Natural killer cell treated with Interleukin-12 subunit alpha and Interleukin-12 subunit beta and Interleukin-15 and Interleukin-18, amount 100 ng/mL, for 72 hours (primary cell): Measurements from ENCODE around the gene CASP10. TPM values are rescaled to one million over a fixed set of nuclear protein-coding genes. Genes with fewer than 3 reads are reported as not detected.
"Not testable (repeated sequence)": the region's sequence is repeated elsewhere in the genome, so short reads cannot be mapped to it uniquely, and the experiment has no call there.

Experiments used
- ATAC-seq, 2 donors: fragments of 150-1000 bp; cut with Tn5 transposase in 1 of 2; sonication (Bioruptor Pico), chemical (Tn5 transposase) in 1 of 2; 2 replicates each; pipeline ENCODE4 v1.10.0; 2021
- DNase-seq: peaks from one replicate; pipeline ENCODE4 v3.0.0; 2022; ENCODE audit warnings: low spot score
- H3K27ac Mint-ChIP-seq, 2 donors: 1 replicate in 1 of 2; 2 replicates in 1 of 2; pipeline ENCODE4 v1.8.0; 2022; ENCODE audit warnings: mixed read lengths in 2 of 2, mild to moderate bottlenecking in 1 of 2, moderate library complexity in 1 of 2
- H3K27me3 Mint-ChIP-seq, 2 donors: 1 replicate in 1 of 2; 2 replicates in 1 of 2; pipeline ENCODE4 v1.8.0; 2022; ENCODE audit warnings: mixed read lengths in 2 of 2
- H3K36me3 Mint-ChIP-seq: one replicate; pipeline ENCODE4 v1.8.0; 2022; ENCODE audit warnings: mixed read lengths
- H3K4me1 Mint-ChIP-seq, 2 donors: 1 replicate in 1 of 2; 2 replicates in 1 of 2; pipeline ENCODE4 v1.8.0; 2022; ENCODE audit warnings: low read depth in 2 of 2, mixed read lengths in 2 of 2, mild to moderate bottlenecking in 1 of 2
- H3K4me3 Mint-ChIP-seq: one replicate; pipeline ENCODE4 v1.8.0; 2022; ENCODE audit warnings: mixed read lengths
- H3K9me3 Mint-ChIP-seq: 2 replicates; pipeline ENCODE4 v1.8.0; 2022; ENCODE audit warnings: mixed read lengths
- total RNA-seq, 2 donors: library from RNA; stranded (reverse); gene quantifications; one replicate each; pipeline ENCODE4 v1.2.3, GENCODE V29; 2022

Gene CASP10
- total RNA-seq, 2 donors from 2014 or later, result 17.5 to 23.0 TPM

- peak overlapping the region; percentile 57 for H3K4me3 Mint-ChIP-seq
- H3K27ac Mint-ChIP-seq, result peak overlapping the region; percentile 95 to 98
- no peaks in the 10 kb centered on the region for H3K27me3 Mint-ChIP-seq
- DNase-seq (no peak), ATAC-seq (no peak)
- peaks cover 44 to 55% of the 10 kb centered on the region in 2 donors for H3K4me1 Mint-ChIP-seq
- H3K36me3 Mint-ChIP-seq, result peaks cover 34% of the 10 kb centered on the region
- H3K9me3 Mint-ChIP-seq, result no peaks in the 10 kb centered on the region
Observed at GRCh38 chr2:201237486-201238123, 54.7 kb downstream of the CASP10 start.

DNA sequence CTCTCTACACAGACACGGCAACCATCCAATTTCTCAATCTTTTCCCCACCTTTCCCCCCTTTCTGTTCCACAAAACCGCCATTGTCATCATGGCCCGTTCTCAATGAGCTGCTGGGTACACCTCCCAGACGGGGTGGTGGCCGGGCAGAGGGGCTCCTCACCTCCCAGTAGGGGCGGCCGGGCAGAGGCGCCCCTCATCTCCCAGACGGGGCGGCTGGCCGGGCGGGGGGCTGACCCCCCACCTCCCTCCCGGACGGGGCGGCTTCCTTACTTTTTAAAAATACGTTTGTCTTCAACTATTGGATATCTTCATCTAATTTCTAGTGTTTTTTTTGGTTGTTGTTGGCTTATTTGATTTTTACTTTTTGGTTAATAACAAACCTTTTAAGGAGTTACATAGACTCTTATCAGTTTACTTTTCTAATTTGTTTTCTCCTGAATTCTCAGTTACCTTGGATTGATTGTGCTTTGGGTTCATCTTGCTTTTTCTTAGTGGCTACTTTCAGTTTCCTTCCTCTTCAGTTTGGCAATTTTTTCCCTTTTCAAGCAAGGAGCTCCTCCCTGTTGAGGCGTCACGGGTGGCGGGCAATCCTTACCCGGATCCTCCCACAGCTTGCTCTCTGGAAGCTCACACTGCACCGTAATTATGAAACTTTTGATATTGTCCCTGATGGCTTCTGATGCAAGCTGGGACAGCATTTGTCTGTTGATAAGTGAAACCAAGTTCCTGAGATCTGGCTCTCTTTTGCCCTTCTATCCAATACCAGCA, 56.4 kb downstream of the CASP10 start:
- peak overlapping the region; percentile 55 for H3K4me3 Mint-ChIP-seq
- peak; percentile 29 to 80 for ATAC-seq

GRCh38 chr2:201242571-201243277, 59.8 kb downstream of the CASP10 start:
- H3K4me1 Mint-ChIP-seq, result peaks cover 19 to 28% of the 10 kb centered on the region in 2 donors
- ATAC-seq (no peak), DNase-seq (no peak)
- no peak overlapping the region for H3K4me3 Mint-ChIP-seq
- H3K9me3 Mint-ChIP-seq, result no peaks in the 10 kb centered on the region
- H3K36me3 Mint-ChIP-seq, result peaks cover 31% of the 10 kb centered on the region
- H3K27me3 Mint-ChIP-seq, result no peaks in the 10 kb centered on the region
- H3K27ac Mint-ChIP-seq, result no peak overlapping the region

More for the DNA sequence above, 56.4 kb downstream of the CASP10 start:
- Mint-ChIP-seq H3K4me1 (peaks cover 32 to 45% of the 10 kb centered on the region in 2 donors), H3K27ac (peak overlapping the region; percentile 62 to 94), H3K36me3 (peaks cover 34% of the 10 kb centered on the region)
- not testable (repeated sequence) for H3K27me3 Mint-ChIP-seq, DNase-seq, H3K9me3 Mint-ChIP-seq

GRCh38 chr2:201244829-201245228, 61.9 kb downstream of the CASP10 start:
- no peak for DNase-seq
- Mint-ChIP-seq H3K27ac (peak overlapping the region in 1 of 2 donors; percentile 60), H3K4me3 (no peak overlapping the region), H3K27me3 (no peaks in the 10 kb centered on the region), H3K4me1 (peaks cover 13 to 23% of the 10 kb centered on the region in 2 donors), H3K9me3 (no peaks in the 10 kb centered on the region), H3K36me3 (peaks cover 22% of the 10 kb centered on the region)
- ATAC-seq, result no peak

DNA sequence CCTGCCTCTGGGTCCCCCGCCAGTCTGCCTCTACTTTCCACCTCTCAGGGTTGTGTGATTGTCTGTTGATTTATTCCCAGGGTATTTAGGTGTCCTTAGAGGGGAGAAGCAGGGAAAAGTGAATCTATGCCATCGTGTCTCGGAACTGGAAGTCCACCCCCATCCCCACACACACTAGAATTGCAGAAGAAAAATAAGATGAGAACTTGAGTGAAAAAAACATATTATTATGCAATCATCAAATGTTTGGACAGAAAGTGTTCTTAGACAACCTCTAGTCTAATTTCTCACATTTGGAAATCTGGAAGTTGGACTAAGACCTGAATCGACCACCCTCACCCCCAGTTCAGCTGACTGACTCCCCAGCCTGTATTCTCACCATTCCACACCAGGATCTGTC, 63.3 kb downstream of the CASP10 start:
- Mint-ChIP-seq H3K27me3 (no peaks in the 10 kb centered on the region), H3K4me1 (peaks cover 16 to 28% of the 10 kb centered on the region in 2 donors), H3K9me3 (peaks cover 6% of the 10 kb centered on the region), H3K36me3 (peaks cover 14% of the 10 kb centered on the region), H3K27ac (peak overlapping the region in 1 of 2 donors; percentile 60), H3K4me3 (no peak overlapping the region)
- DNase-seq, result no peak
- no peak for ATAC-seq

DNA sequence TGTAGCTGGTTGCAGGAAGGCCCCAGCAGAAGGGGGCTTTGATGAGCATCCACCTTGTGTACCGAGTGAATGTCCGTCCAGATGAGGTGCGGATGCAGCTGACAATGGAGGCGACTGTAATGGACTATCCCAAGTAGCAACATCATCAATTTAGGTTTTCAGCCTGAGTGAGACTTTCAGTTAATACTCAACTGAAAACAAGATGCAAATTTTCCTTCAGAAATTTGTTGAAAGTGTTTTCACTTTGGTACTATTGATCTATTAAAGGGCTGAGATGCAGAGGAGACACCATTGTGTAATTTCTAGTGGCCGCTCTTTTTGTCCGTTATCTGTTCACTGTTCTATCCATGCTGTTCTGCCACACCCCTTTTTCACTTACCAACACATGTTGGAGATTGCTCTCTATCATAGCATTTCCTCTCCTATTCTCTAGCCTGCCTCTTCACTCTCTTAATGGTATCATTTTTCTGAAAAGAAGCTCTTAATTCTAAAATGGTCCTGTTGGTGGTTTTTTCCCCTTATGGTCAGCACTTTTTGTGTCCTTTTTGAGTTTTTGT, 65.4 kb downstream of the CASP10 start:
- ATAC-seq, result no peak

DNA sequence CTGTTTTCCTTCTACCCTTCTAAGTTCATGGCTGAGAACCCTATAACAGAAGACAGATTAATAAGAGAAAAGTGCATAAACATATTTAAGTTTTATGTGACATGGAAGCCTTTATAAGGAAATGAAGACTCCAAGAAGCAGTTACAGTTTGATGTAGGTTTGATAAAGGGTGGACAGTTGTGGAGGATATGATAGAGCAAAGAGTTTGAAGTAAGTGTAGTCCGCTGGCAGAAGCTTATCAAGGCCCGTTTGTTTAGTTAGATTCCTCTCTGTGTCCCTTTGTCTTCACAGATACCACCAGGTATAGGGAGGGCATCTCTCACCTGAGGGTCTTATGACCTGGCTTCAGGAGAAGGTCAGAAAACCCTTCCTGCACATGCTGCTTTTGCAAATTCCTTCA, 66.9 kb downstream of the CASP10 start:
- peaks cover 6% of the 10 kb centered on the region for H3K9me3 Mint-ChIP-seq
- peak overlapping the region; percentile 37 to 55 for H3K27ac Mint-ChIP-seq
- H3K4me1 Mint-ChIP-seq, result peaks cover 39 to 54% of the 10 kb centered on the region in 2 donors
- DNase-seq, result no peak
- no peak for ATAC-seq
- peak overlapping the region; percentile 29 for H3K4me3 Mint-ChIP-seq
- peaks cover 9% of the 10 kb centered on the region for H3K36me3 Mint-ChIP-seq
- H3K27me3 Mint-ChIP-seq, result no peaks in the 10 kb centered on the region

More for the DNA sequence above, 65.4 kb downstream of the CASP10 start:
- peaks cover 30 to 45% of the 10 kb centered on the region in 2 donors for H3K4me1 Mint-ChIP-seq
- H3K27ac Mint-ChIP-seq, result peak overlapping the region in 1 of 2 donors; percentile 3
- no peak for DNase-seq
- no peaks in the 10 kb centered on the region for H3K27me3 Mint-ChIP-seq
- H3K4me3 Mint-ChIP-seq, result no peak overlapping the region
- H3K36me3 Mint-ChIP-seq, result peaks cover 9% of the 10 kb centered on the region
- peaks cover 6% of the 10 kb centered on the region for H3K9me3 Mint-ChIP-seq

DNA sequence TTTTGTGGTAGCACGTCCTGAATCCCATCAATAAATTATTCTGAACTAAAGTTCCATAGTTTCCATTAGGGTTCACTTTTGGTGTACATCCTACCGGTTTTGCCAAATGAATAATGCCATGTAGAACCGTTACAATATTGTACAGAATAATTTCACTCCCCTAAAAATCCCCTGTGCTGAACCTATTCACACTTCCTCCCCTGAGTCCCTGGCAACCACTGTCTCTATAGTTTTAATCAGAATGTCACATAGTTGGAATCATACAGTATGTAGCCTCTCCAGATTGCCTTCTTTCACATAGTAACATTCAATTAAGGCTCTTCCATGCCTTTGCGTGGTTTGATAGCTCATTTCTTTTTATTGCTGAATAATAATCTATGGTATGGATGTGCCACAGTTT, 67.8 kb downstream of the CASP10 start:
- peaks cover 6% of the 10 kb centered on the region for H3K9me3 Mint-ChIP-seq
- H3K27ac Mint-ChIP-seq, result peak overlapping the region; percentile 30 to 55
- ATAC-seq (no peak), DNase-seq (no peak)
- H3K4me1 Mint-ChIP-seq, result peaks cover 44 to 54% of the 10 kb centered on the region in 2 donors
- no peak overlapping the region for H3K4me3 Mint-ChIP-seq
- peaks cover 9% of the 10 kb centered on the region for H3K36me3 Mint-ChIP-seq
- no peaks in the 10 kb centered on the region for H3K27me3 Mint-ChIP-seq

GRCh38 chr2:201254081-201254730, 71.3 kb downstream of the CASP10 start:
- Mint-ChIP-seq H3K4me1 (peaks cover 60 to 73% of the 10 kb centered on the region in 2 donors), H3K27me3 (no peaks in the 10 kb centered on the region), H3K9me3 (peaks cover 6% of the 10 kb centered on the region), H3K27ac (peak overlapping the region; percentile 86 to 95), H3K36me3 (peaks cover 9% of the 10 kb centered on the region), H3K4me3 (peak overlapping the region; percentile 68)
- ATAC-seq (peak; percentile 7 to 17), DNase-seq (no peak)

- ATAC-seq, result no peak
- peaks cover 4% of the 10 kb centered on the region for H3K9me3 Mint-ChIP-seq
- DNase-seq, result no peak
- no peaks in the 10 kb centered on the region for H3K36me3 Mint-ChIP-seq
- H3K27ac Mint-ChIP-seq, result peak overlapping the region; percentile 86 to 95
- H3K4me1 Mint-ChIP-seq, result peaks cover 61 to 75% of the 10 kb centered on the region in 2 donors
- H3K27me3 Mint-ChIP-seq, result no peaks in the 10 kb centered on the region
- no peak overlapping the region for H3K4me3 Mint-ChIP-seq
Observed at GRCh38 chr2:201255408-201256033, 72.6 kb downstream of the CASP10 start.

DNA sequence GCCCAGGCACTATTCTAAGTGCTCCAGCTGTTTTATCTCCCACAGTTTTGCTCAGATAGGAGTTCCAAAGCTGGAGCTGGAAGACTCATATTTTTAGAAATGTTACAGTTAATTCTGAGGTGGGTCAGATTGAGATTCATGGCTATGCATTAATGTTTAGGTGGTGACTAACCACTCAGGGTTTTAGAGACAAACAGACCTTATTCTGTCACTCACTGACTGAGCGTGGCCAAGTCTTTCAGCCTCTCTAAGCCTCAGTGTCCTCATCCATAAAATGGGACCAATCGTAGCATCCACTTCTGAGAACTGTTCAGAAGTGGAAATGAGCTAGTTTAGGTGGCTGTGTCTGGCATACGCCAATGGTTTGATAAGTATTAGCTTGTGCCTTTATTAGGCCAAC, 73.1 kb downstream of the CASP10 start:
- no peaks in the 10 kb centered on the region for H3K9me3 Mint-ChIP-seq
- H3K27me3 Mint-ChIP-seq, result no peaks in the 10 kb centered on the region
- H3K4me1 Mint-ChIP-seq, result peaks cover 58 to 73% of the 10 kb centered on the region in 2 donors
- DNase-seq (no peak), ATAC-seq (no peak)
- no peaks in the 10 kb centered on the region for H3K36me3 Mint-ChIP-seq
- peak overlapping the region; percentile 93 to 98 for H3K27ac Mint-ChIP-seq
- H3K4me3 Mint-ChIP-seq, result peak overlapping the region; percentile 93

- peaks cover 59 to 72% of the 10 kb centered on the region in 2 donors for H3K4me1 Mint-ChIP-seq
- no peaks in the 10 kb centered on the region for H3K9me3 Mint-ChIP-seq
- peak overlapping the region; percentile 93 to 98 for H3K27ac Mint-ChIP-seq
- no peak for DNase-seq
- peaks cover 5% of the 10 kb centered on the region for H3K36me3 Mint-ChIP-seq
- H3K27me3 Mint-ChIP-seq, result no peaks in the 10 kb centered on the region
- H3K4me3 Mint-ChIP-seq, result peak overlapping the region; percentile 93
- peak; percentile 55 to 64 for ATAC-seq
Observed at GRCh38 chr2:201257381-201257955, 74.5 kb downstream of the CASP10 start.
